Endothelial cell (in vitro differentiated cells): Measurements from ENCODE around the gene LCMT1. TPM values are rescaled to one million over a fixed set of nuclear protein-coding genes. Genes with fewer than 3 reads are reported as not detected.
"Not testable (repeated sequence)": the region's sequence is repeated elsewhere in the genome, so short reads cannot be mapped to it uniquely, and the experiment has no call there.

Source experiments
- DNase-seq: peaks from one replicate; pipeline ENCODE4 v3.0.0; 2021; ENCODE audit warnings: low spot score
- H3K27ac Mint-ChIP-seq: one replicate; pipeline ENCODE4 v1.8.0; 2021; ENCODE audit warnings: mixed read lengths, inconsistent platforms; ENCODE audit not compliant: unreplicated experiment
- H3K27me3 Mint-ChIP-seq: one replicate; pipeline ENCODE4 v1.8.0; 2021; ENCODE audit warnings: mild to moderate bottlenecking, moderate library complexity, mixed read lengths, inconsistent platforms; ENCODE audit not compliant: unreplicated experiment
- H3K36me3 Mint-ChIP-seq: one replicate; pipeline ENCODE4 v1.8.0; 2021; ENCODE audit warnings: mild to moderate bottlenecking, low read depth, mixed read lengths, inconsistent platforms; ENCODE audit not compliant: unreplicated experiment
- H3K4me1 Mint-ChIP-seq: one replicate; pipeline ENCODE4 v1.8.0; 2021; ENCODE audit warnings: mild to moderate bottlenecking, mixed read lengths, inconsistent platforms; ENCODE audit not compliant: unreplicated experiment
- H3K4me3 Mint-ChIP-seq: one replicate; pipeline ENCODE4 v1.8.0; 2021; ENCODE audit warnings: mild to moderate bottlenecking, mixed read lengths, inconsistent platforms; ENCODE audit not compliant: unreplicated experiment
- H3K9me3 Mint-ChIP-seq: one replicate; pipeline ENCODE4 v1.8.0; 2021; ENCODE audit warnings: mixed read lengths, inconsistent platforms; ENCODE audit not compliant: unreplicated experiment
- total RNA-seq: library from RNA; stranded (reverse); fragmentation: NEBNext Ultra II Directional; extraction: Animal tissue kit (Norgen Biotek cat#: 25700); gene quantifications from one replicate; pipeline ENCODE4 v1.2.1, GENCODE V29; 2021; ENCODE audit not compliant: unreplicated experiment
- TF ChIP-seq, protein P1 (sequence below): fragments of 200-600 bp; sonication (generic); IDR thresholded peaks from one replicate; pipeline ENCODE4 v1.5.0; 2021; ENCODE audit warnings: antibody characterized with exemption; ENCODE audit not compliant: unreplicated experiment

The LCMT1 gene
- total RNA-seq, 1 donor from 2014 or later = 59.3 TPM

GRCh38 chr16:25157271-25157875, 45.8 kb downstream of the LCMT1 start:
- no peaks in the 10 kb centered on the region for H3K4me1 Mint-ChIP-seq
- TF ChIP-seq, protein P1, sequence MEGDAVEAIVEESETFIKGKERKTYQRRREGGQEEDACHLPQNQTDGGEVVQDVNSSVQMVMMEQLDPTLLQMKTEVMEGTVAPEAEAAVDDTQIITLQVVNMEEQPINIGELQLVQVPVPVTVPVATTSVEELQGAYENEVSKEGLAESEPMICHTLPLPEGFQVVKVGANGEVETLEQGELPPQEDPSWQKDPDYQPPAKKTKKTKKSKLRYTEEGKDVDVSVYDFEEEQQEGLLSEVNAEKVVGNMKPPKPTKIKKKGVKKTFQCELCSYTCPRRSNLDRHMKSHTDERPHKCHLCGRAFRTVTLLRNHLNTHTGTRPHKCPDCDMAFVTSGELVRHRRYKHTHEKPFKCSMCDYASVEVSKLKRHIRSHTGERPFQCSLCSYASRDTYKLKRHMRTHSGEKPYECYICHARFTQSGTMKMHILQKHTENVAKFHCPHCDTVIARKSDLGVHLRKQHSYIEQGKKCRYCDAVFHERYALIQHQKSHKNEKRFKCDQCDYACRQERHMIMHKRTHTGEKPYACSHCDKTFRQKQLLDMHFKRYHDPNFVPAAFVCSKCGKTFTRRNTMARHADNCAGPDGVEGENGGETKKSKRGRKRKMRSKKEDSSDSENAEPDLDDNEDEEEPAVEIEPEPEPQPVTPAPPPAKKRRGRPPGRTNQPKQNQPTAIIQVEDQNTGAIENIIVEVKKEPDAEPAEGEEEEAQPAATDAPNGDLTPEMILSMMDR = no peak
- no peaks in the 10 kb centered on the region for H3K27me3 Mint-ChIP-seq
- H3K27ac Mint-ChIP-seq = no peak overlapping the region
- no peak overlapping the region for H3K4me3 Mint-ChIP-seq
- no peaks in the 10 kb centered on the region for H3K9me3 Mint-ChIP-seq
- H3K36me3 Mint-ChIP-seq = peaks cover 20% of the 10 kb centered on the region
- no peak for DNase-seq

DNA sequence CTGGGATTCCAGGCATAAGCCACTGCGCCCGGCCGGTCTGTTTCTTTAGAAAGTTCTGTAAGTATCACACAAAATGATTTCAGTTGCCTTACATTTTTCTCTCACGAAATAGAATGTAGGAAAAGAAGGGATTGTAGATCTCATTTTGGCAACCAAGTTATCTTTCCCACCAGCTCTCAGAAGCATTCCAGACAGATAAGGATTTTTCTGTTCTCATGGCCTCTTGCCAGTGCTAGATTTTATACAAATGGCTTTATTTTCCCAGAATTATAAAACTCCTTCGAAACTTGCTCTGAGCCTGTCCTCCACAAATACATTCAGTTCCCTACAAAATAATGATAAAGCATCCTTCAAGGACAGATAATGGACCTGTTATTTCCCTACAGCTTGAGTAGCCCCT, 46.9 kb downstream of the LCMT1 start:
- H3K4me3 Mint-ChIP-seq = no peak overlapping the region
- H3K27ac Mint-ChIP-seq = no peak overlapping the region
- H3K27me3 Mint-ChIP-seq = no peaks in the 10 kb centered on the region
- DNase-seq = no peak
- H3K36me3 Mint-ChIP-seq = peaks cover 11% of the 10 kb centered on the region
- H3K9me3 Mint-ChIP-seq = no peaks in the 10 kb centered on the region
- TF ChIP-seq, protein P1 = no peak
- no peaks in the 10 kb centered on the region for H3K4me1 Mint-ChIP-seq

- Mint-ChIP-seq H3K27me3 (no peaks in the 10 kb centered on the region), H3K4me1 (no peaks in the 10 kb centered on the region), H3K9me3 (no peaks in the 10 kb centered on the region), H3K36me3 (peaks cover 20% of the 10 kb centered on the region), H3K27ac (no peak overlapping the region), H3K4me3 (no peak overlapping the region)
- DNase-seq = no peak
- TF ChIP-seq, protein P1 = no peak
Observed at GRCh38 chr16:25161753-25162367, 50.3 kb downstream of the LCMT1 start.

DNA sequence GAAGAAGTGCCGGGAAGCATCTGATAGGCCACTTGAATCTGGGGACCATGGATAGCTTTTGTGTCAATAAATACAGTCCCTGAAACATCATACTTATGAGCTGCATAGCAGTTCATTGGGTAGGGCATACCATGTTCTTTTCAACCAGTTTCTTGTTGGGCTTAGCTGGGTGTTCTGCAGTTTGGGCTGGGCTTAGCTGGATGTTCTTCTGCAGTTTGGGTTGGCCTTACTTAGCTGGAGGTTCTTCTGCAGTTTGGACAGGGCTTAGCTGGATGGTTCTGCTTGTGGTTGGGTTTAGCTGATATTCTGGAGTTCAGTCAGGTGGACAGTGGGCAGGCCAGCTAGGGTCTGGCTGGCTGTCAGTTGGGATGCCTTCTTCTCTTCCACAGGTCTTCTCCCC, 52.1 kb downstream of the LCMT1 start:
- peaks cover 22% of the 10 kb centered on the region for H3K36me3 Mint-ChIP-seq

DNA sequence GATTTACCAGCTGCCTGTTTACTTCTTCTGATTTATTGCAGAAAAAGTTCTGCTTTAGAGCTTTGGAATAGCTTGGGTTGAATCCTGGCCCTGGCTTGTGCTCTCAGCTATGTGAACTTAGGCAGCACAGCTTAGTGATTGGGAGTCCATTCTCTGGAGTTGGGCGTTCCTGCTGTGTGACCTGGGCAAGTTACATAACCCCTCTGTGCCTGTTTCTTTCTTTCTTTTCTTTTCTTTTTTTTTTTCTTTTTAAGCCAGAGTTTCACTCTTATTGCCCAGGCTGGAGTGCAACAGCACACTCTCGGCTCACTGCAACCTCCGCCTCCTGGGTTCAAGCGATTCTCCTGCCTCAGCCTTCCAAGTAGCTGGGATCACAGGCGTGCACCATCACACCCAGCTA, 53.7 kb downstream of the LCMT1 start:
- Mint-ChIP-seq H3K4me3 (no peak overlapping the region), H3K36me3 (peaks cover 35% of the 10 kb centered on the region), H3K27ac (no peak overlapping the region), H3K27me3 (no peaks in the 10 kb centered on the region), H3K9me3 (no peaks in the 10 kb centered on the region), H3K4me1 (no peaks in the 10 kb centered on the region)
- no peak for DNase-seq
- TF ChIP-seq, protein P1 = no peak

More for the DNA sequence above, 52.1 kb downstream of the LCMT1 start:
- no peak overlapping the region for H3K4me3 Mint-ChIP-seq
- H3K4me1 Mint-ChIP-seq = no peaks in the 10 kb centered on the region
- no peaks in the 10 kb centered on the region for H3K27me3 Mint-ChIP-seq
- TF ChIP-seq, protein P1 = no peak
- H3K27ac Mint-ChIP-seq = no peak overlapping the region
- no peaks in the 10 kb centered on the region for H3K9me3 Mint-ChIP-seq
- no peak for DNase-seq

DNA sequence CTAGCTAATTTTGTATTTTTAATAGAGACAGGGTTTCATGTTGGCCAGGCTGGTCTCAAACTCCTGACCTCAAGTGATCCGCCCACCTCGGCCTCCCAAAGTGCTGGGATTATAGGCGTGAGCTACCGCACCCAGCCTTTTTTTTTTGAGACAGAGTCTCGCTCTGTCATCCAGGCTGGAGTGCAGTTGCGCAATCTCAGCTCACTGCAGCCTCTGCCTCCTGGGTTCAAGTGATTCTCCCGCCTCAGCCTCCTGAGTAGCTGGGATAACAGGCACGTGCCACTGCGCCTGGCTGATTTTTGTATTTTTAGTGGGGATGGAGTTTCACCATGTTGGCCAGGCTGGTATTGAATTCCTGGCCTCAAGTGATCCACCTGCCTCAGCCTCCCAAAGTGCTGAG, 56.4 kb downstream of the LCMT1 start:
- H3K36me3 Mint-ChIP-seq = peaks cover 35% of the 10 kb centered on the region
- DNase-seq, H3K4me3 Mint-ChIP-seq: not testable (repeated sequence)

More for the DNA sequence above, 56.4 kb downstream of the LCMT1 start:
- H3K27ac Mint-ChIP-seq, H3K9me3 Mint-ChIP-seq, H3K27me3 Mint-ChIP-seq, H3K4me1 Mint-ChIP-seq: not testable (repeated sequence)
